Esophagus muscularis mucosa (tissue), 4 donors: Measurements from ENCODE around the gene SFXN5.

Source experiments
- EP300 ChIP-seq: sonication (generic); formaldehyde crosslinking; IDR thresholded peaks from one replicate; pipeline ENCODE4 v1.6.1; 2017; ENCODE audit warnings: antibody characterized with exemption
- POLR2AphosphoS5 ChIP-seq, 2 donors: sonication (generic); formaldehyde crosslinking; IDR thresholded peaks; one replicate each; pipeline ENCODE4 v1.6.1; 2017; ENCODE audit warnings: antibody characterized with exemption in 2 of 2
- TF ChIP-seq, protein P1 (sequence below), 3 experiments: fragments of 200-600 bp in 2 of 3; fragments of 450-650 bp in 1 of 3; sonication (generic) in 2 of 3; IDR thresholded peaks; one replicate each; pipeline ENCODE4 v1.5.1; 2017 to 2019; ENCODE audit warnings: antibody characterized with exemption in 3 of 3, mild to moderate bottlenecking in 2 of 3, moderate library complexity in 1 of 3

DNA sequence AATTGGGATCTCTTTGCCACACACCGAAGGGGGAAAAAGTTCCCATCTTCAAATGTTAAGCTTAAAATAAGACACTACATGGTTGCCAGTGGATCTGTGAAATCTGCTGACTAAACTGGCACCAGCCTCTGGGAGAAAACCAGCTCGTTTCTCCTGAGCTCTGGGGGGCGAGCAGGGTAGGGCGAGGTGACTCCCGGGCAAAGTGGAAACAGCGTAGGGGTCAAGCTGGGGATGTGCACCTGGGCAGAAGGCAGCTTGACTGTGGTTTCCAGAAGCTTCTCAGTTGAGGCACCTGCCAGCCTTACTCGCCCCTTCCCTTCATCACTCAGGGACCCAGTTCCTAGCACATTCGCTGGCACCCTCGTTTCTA, 62.8 kb downstream of the SFXN5 start:
- no peak for TF ChIP-seq POLR2AphosphoS5 (IDR thresholded peaks at IDR 0.05)
- no peak for TF ChIP-seq EP300
- TF ChIP-seq, protein P1, sequence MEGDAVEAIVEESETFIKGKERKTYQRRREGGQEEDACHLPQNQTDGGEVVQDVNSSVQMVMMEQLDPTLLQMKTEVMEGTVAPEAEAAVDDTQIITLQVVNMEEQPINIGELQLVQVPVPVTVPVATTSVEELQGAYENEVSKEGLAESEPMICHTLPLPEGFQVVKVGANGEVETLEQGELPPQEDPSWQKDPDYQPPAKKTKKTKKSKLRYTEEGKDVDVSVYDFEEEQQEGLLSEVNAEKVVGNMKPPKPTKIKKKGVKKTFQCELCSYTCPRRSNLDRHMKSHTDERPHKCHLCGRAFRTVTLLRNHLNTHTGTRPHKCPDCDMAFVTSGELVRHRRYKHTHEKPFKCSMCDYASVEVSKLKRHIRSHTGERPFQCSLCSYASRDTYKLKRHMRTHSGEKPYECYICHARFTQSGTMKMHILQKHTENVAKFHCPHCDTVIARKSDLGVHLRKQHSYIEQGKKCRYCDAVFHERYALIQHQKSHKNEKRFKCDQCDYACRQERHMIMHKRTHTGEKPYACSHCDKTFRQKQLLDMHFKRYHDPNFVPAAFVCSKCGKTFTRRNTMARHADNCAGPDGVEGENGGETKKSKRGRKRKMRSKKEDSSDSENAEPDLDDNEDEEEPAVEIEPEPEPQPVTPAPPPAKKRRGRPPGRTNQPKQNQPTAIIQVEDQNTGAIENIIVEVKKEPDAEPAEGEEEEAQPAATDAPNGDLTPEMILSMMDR (IDR thresholded peaks at IDR 0.05) = no peak
